Suprapubic skin (tissue), 4 donors: ENCODE measurements around the gene GIT1. TPM values are rescaled to one million over a fixed set of nuclear protein-coding genes. Genes with fewer than 3 reads are reported as not detected.

Experiments
- DNase-seq, 2 donors: peaks; one replicate each; pipeline ENCODE4 v3.0.0-alpha.2; 2019; ENCODE audit warnings: low spot score in 2 of 2
- H3K27ac ChIP-seq: fragments of 200-600 bp; sonication (generic); one replicate; pipeline ENCODE4 v1.5.1; 2019
- H3K27me3 ChIP-seq: fragments of 200-600 bp; sonication (generic); one replicate; pipeline ENCODE4 v1.5.1; 2019
- H3K36me3 ChIP-seq: fragments of 200-600 bp; sonication (generic); one replicate; pipeline ENCODE4 v1.5.1; 2019
- H3K4me1 ChIP-seq: fragments of 200-600 bp; sonication (generic); one replicate; pipeline ENCODE4 v1.5.1; 2019
- H3K4me3 ChIP-seq: fragments of 200-600 bp; sonication (generic); one replicate; pipeline ENCODE4 v1.5.1; 2019; ENCODE audit warnings: mild to moderate bottlenecking
- H3K9me3 ChIP-seq: fragments of 200-600 bp; sonication (generic); one replicate; pipeline ENCODE4 v1.5.1; 2019
- CTCF ChIP-seq, 2 donors: fragments of 200-600 bp in 1 of 2; fragments of 450-650 bp in 1 of 2; sonication (generic) in 1 of 2; IDR thresholded peaks; one replicate each; pipeline ENCODE4 v1.5.1; 2016 to 2019; ENCODE audit warnings: antibody characterized with exemption in 2 of 2, mild to moderate bottlenecking in 1 of 2, moderate library complexity in 1 of 2
- EP300 ChIP-seq: sonication (generic); formaldehyde crosslinking; IDR thresholded peaks from one replicate; pipeline ENCODE4 v1.6.1; 2017; ENCODE audit warnings: antibody characterized with exemption
- POLR2A ChIP-seq, 2 donors: fragments of 450-650 bp; IDR thresholded peaks; one replicate each; pipeline ENCODE4 v1.6.1; 2017; ENCODE audit warnings: antibody characterized with exemption in 2 of 2, mild to moderate bottlenecking in 2 of 2, moderate library complexity in 2 of 2
- POLR2AphosphoS5 ChIP-seq, 3 donors: sonication (generic); formaldehyde crosslinking; IDR thresholded peaks; one replicate each; pipeline ENCODE4 v1.6.1; 2017; ENCODE audit warnings: antibody characterized with exemption in 3 of 3
- WGBS: methylation state at CpG from one replicate; pipeline ENCODE4 v1.1.5; 2018; 5-methylcytosine and 5-hydroxymethylcytosine counted together
- total RNA-seq, 4 donors: library from RNA; depleted of rRNA; stranded (reverse); fragments of >200 nt; gene quantifications; one replicate each; pipeline ENCODE4 v1.1.0, GENCODE V29; 2016

Gene GIT1
- total RNA-seq, 4 donors from 2014 or later: 66.7 to 103 (median 90.4) TPM

- Histone ChIP-seq H3K9me3 (no peaks in the 10 kb centered on the region), H3K27me3 (no peaks in the 10 kb centered on the region), H3K4me1 (peaks cover 5% of the 10 kb centered on the region), H3K4me3 (no peak overlapping the region), H3K36me3 (peaks cover 6% of the 10 kb centered on the region), H3K27ac (no peak overlapping the region)
- WGBS: 100% methylated on average over 1 of the region's 1 CpG
- TF ChIP-seq POLR2AphosphoS5 (IDR thresholded peaks at IDR 0.05) (no peak), POLR2A (IDR thresholded peaks at IDR 0.05) (no peak), CTCF (IDR thresholded peaks at IDR 0.05) (no peak), EP300 (no peak)
- no peak for DNase-seq
These were observed 32.2 kb downstream of the GIT1 start for GRCh38 chr17:29557085-29557738.

- H3K4me3 ChIP-seq: no peak overlapping the region
- H3K27me3 ChIP-seq: no peaks in the 10 kb centered on the region
- no peaks in the 10 kb centered on the region for H3K9me3 ChIP-seq
- TF ChIP-seq EP300 (no peak), POLR2AphosphoS5 (IDR thresholded peaks at IDR 0.05) (no peak), CTCF (IDR thresholded peaks at IDR 0.05) (no peak), POLR2A (IDR thresholded peaks at IDR 0.05) (no peak)
- H3K27ac ChIP-seq: no peak overlapping the region
- 76% methylated on average over 3 of the region's 3 CpGs for WGBS
- H3K4me1 ChIP-seq: no peaks in the 10 kb centered on the region
- no peaks in the 10 kb centered on the region for H3K36me3 ChIP-seq
- DNase-seq: no peak
These were observed 33.6 kb downstream of the GIT1 start for GRCh38 chr17:29555840-29556239.

GRCh38 chr17:29549177-29549923, 40.1 kb downstream of the GIT1 start:
- Histone ChIP-seq H3K27ac (no peak overlapping the region), H3K27me3 (no peaks in the 10 kb centered on the region), H3K4me3 (no peak overlapping the region), H3K4me1 (peaks cover 5% of the 10 kb centered on the region), H3K36me3 (peaks cover 4% of the 10 kb centered on the region), H3K9me3 (no peaks in the 10 kb centered on the region)
- 28% methylated on average over 5 of the region's 5 CpGs for WGBS
- DNase-seq: peak in 1 of 2 donors; percentile 19
- TF ChIP-seq POLR2A (IDR thresholded peaks at IDR 0.05): no peak
- no peak for TF ChIP-seq EP300
- no peak for TF ChIP-seq CTCF (IDR thresholded peaks at IDR 0.05)
- TF ChIP-seq POLR2AphosphoS5 (IDR thresholded peaks at IDR 0.05): no peak

GRCh38 chr17:29546830-29547229, 42.6 kb downstream of the GIT1 start:
- no peak overlapping the region for H3K4me3 ChIP-seq
- DNase-seq: no peak
- 97% methylated on average over 1 of the region's 1 CpG for WGBS
- peaks cover 28% of the 10 kb centered on the region for H3K36me3 ChIP-seq
- no peaks in the 10 kb centered on the region for H3K27me3 ChIP-seq
- peaks cover 5% of the 10 kb centered on the region for H3K4me1 ChIP-seq
- no peak overlapping the region for H3K27ac ChIP-seq
- no peaks in the 10 kb centered on the region for H3K9me3 ChIP-seq
- no peak for TF ChIP-seq EP300
- no peak for TF ChIP-seq POLR2A (IDR thresholded peaks at IDR 0.05)
- TF ChIP-seq POLR2AphosphoS5 (IDR thresholded peaks at IDR 0.05): no peak
- TF ChIP-seq CTCF (IDR thresholded peaks at IDR 0.05): no peak

DNA sequence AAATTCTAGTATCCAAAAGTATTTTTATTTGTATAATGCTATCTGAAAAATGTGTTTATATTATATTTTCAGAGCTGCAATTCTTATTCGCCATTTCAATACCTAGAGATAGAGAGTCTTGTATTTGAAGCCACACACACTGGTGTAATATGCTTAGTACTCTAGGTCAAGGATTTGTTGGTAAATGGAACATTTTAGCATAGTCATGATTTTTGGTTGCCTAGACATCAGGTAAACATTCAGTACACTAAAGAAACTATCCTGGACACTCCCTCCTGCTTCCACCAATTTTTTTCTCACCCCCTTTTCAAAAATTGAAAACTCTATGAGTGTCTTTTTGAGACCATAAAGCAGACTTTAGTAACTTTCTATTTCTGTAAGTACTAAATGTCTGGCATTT, 43.4 kb downstream of the GIT1 start:
- no peaks in the 10 kb centered on the region for H3K27me3 ChIP-seq
- no peak overlapping the region for H3K27ac ChIP-seq
- DNase-seq: no peak
- TF ChIP-seq EP300: no peak
- TF ChIP-seq CTCF (IDR thresholded peaks at IDR 0.05): no peak
- TF ChIP-seq POLR2A (IDR thresholded peaks at IDR 0.05): no peak
- TF ChIP-seq POLR2AphosphoS5 (IDR thresholded peaks at IDR 0.05): no peak
- peaks cover 30% of the 10 kb centered on the region for H3K36me3 ChIP-seq
- no peak overlapping the region for H3K4me3 ChIP-seq
- peaks cover 5% of the 10 kb centered on the region for H3K4me1 ChIP-seq
- 92% methylated on average over 1 of the region's 1 CpG for WGBS
- no peaks in the 10 kb centered on the region for H3K9me3 ChIP-seq
